Measurements from ENCODE around the gene IQGAP1.

The IQGAP1 gene

DNA sequence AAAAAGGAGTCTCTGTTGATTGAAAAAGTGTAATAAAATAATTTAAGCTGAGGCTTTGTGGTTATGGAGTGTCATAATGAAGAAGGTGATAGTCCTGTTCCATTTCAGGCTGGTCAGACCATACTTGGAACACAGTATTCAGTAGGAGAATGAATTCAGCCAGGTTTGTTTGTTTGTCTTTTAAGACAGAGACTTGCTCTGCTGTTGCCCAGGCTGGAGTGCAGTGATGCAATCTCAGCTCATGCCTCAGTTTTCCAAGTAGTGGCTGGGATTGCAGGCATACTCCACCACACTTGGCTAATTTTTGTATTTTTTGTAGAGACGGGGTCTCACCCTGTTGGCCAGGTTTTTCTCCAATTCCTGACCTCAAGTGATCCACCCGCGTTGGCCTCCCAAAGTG is 33.5 kb downstream of the IQGAP1 start:
- no peak overlapping the region for H3K4me3 ChIP-seq (ENCODE audit: control insufficient read depth, low read depth, low read length)
- DNase-seq (ENCODE audit: low read depth) = peak; percentile 27
- TF ChIP-seq, protein P1, sequence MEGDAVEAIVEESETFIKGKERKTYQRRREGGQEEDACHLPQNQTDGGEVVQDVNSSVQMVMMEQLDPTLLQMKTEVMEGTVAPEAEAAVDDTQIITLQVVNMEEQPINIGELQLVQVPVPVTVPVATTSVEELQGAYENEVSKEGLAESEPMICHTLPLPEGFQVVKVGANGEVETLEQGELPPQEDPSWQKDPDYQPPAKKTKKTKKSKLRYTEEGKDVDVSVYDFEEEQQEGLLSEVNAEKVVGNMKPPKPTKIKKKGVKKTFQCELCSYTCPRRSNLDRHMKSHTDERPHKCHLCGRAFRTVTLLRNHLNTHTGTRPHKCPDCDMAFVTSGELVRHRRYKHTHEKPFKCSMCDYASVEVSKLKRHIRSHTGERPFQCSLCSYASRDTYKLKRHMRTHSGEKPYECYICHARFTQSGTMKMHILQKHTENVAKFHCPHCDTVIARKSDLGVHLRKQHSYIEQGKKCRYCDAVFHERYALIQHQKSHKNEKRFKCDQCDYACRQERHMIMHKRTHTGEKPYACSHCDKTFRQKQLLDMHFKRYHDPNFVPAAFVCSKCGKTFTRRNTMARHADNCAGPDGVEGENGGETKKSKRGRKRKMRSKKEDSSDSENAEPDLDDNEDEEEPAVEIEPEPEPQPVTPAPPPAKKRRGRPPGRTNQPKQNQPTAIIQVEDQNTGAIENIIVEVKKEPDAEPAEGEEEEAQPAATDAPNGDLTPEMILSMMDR (conservative IDR thresholded peaks at IDR 0.05; ENCODE audit: control insufficient read depth, insufficient read depth, low read depth, low read length) = no peak

DNA sequence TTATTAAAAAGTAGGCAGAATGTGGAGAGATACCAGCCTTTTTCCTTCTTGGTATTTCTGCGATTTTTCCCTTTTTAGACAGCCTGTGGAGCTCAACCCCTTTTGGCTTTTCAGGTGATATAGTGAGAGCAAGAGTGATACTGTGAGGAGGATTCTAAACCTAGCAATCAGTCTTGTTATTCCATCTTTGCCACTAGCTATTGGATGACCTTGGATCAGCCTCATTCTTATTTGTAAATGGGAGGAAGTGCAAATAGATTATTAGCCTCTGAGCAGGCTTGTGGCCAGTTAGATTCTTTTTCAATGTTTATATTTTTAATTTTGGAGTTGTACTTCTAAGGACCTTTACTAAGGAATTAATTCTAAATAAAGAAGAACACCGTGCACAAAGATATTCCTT is 34.0 kb downstream of the IQGAP1 start:
- TF ChIP-seq, protein P1 (conservative IDR thresholded peaks at IDR 0.05; ENCODE audit: control insufficient read depth, insufficient read depth, low read depth, low read length) = no peak
- H3K4me3 ChIP-seq (ENCODE audit: control insufficient read depth, low read depth, low read length) = no peak overlapping the region
- no peak for DNase-seq (ENCODE audit: low read depth)

DNA sequence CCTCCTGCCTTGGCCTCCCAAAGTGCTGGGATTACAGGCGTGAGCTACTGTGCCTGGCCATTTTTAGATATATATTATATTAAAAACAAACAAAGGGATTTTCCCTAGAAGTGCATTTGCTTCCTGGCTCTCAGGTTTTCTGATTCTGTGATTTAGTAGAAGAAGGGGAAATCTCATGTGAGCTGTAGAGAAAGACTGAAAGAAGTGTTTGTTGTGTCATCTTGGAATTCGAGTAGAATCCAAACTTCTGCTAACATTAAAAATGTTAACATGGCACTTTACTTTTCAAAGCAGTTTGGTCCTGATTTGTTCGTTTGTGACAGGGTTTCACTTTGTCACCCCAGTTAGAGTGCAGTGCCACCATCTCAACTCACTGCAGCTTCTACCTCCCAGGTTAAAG is 34.9 kb downstream of the IQGAP1 start:
- no peak overlapping the region for H3K4me3 ChIP-seq (ENCODE audit: control insufficient read depth, low read depth, low read length)
- TF ChIP-seq, protein P1 (conservative IDR thresholded peaks at IDR 0.05; ENCODE audit: control insufficient read depth, insufficient read depth, low read depth, low read length) = no peak
- no peak for DNase-seq (ENCODE audit: low read depth)

DNA sequence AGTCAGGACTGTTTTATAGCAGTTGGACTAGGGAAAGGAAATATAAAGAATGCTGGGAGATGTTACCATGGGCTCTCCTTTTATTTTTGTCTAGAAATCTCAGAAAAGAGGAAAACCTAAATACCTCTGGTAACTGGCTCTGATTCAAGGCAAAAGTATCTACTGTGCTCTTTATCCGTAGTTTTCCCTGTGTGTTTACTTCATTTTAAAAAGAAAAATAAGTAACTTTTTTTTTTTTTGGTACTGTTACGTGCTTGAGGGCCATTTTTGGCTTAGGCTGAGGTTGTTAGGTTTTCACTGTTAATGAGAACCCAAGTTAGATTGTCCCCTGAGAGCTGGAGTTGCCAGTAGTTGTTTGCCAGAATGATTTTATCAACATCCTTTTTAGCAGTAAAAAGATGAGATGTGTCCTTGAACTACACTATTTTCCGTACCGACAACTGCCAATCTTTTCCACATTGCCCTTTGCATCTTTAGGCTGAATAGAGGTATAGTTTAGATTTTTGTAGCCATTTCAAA is 35.8 kb downstream of the IQGAP1 start:
- DNase-seq (ENCODE audit: low read depth) = no peak
- no peak overlapping the region for H3K4me3 ChIP-seq (ENCODE audit: control insufficient read depth, low read depth, low read length)
- TF ChIP-seq, protein P1 (conservative IDR thresholded peaks at IDR 0.05; ENCODE audit: control insufficient read depth, insufficient read depth, low read depth, low read length) = no peak

DNA sequence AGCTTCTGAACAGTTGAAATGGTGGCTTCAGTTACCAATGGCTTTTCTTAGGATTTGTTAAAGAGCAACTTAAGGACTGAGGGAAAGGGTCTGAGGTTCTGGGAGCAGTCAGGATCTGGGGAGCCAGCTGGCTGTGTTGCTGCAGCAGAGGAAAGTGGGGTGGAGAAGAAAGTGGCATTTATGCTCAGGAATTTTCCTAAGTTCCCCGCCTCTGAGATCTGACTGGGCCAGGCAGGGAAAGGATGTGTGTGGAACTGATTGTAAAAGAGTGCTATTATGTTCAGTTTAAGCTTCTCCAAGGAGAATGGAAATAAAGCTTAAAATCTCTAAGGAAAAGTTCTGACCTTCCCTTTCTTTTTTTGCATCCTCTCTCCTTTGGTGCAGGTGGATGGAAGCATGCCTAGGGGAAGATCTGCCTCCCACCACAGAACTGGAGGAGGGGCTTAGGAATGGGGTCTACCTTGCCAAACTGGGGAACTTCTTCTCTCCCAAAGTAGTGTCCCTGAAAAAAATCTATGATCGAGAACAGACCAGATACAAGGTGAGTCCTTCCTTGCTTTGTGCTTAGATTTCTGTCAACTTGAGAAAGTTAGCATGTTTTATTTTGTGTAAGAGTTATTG is 37.8 kb downstream of the IQGAP1 start:
- TF ChIP-seq, protein P1 (conservative IDR thresholded peaks at IDR 0.05; ENCODE audit: control insufficient read depth, insufficient read depth, low read depth, low read length) = no peak
- no peak for DNase-seq (ENCODE audit: low read depth)
- no peak overlapping the region for H3K4me3 ChIP-seq (ENCODE audit: control insufficient read depth, low read depth, low read length)

DNA sequence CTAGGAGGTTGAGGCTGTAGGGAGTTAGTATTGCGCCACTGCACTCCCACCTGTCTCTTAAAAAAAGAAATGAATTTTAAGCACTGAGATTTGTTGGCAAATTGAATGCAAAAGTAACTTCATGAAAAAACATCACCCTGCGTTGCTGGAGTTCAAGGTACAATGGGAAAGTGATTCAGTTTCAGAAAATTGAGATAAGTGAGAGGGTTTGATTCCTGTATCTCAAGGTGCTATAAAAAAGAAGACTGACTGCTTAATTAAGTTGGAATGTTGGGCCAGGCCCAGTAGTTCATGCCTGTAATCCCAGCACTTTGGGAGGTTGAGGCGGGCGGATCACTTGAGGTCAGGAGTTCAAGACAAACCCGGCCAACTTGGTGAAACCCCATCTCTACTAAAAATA is 39.1 kb downstream of the IQGAP1 start:
- DNase-seq (ENCODE audit: low read depth) = no peak
- TF ChIP-seq, protein P1 (conservative IDR thresholded peaks at IDR 0.05; ENCODE audit: control insufficient read depth, insufficient read depth, low read depth, low read length) = no peak
- no peak overlapping the region for H3K4me3 ChIP-seq (ENCODE audit: control insufficient read depth, low read depth, low read length)

All from fibroblast of mammary gland (primary cell).